AML-193 (cell line): ENCODE measurements around the gene CNBD2.
"Not testable (repeated sequence)": the region's sequence is repeated elsewhere in the genome, so short reads cannot be mapped to it uniquely, and the experiment has no call there.

Experiments used
- DNase-seq, 2 experiments: peaks; one replicate each; lab custom pipeline; 2025; lab: John Stamatoyannopoulos, UW

Gene CNBD2

GRCh38 chr20:35967979-35968640 lies at the start of gene CNBD2:
Gene CNBD2, plus strand, starts transcription at chr20:35968590. Its CDS starts 173 bp downstream, at chr20:35968763.
- no peak for DNase-seq

GRCh38 chr20:35920523-35920922 lies 47.9 kb upstream of the CNBD2 start:
- no peak for DNase-seq

GRCh38 chr20:35929301-35929700 lies 39.1 kb upstream of the CNBD2 start:
- no peak for DNase-seq

- no peak for DNase-seq
Measured at GRCh38 chr20:35934050-35934449, 34.3 kb upstream of the CNBD2 start.

- no peak for DNase-seq
Measured at GRCh38 chr20:35939264-35939663, 29.1 kb upstream of the CNBD2 start.

GRCh38 chr20:35941620-35942019 lies 26.8 kb upstream of the CNBD2 start:
- no peak for DNase-seq

- DNase-seq, result no peak
Measured at GRCh38 chr20:35942243-35942642, 26.1 kb upstream of the CNBD2 start.

GRCh38 chr20:35947489-35947888 lies 20.9 kb upstream of the CNBD2 start:
- peak; percentile 30 to 36 for DNase-seq

- no peak for DNase-seq
Measured at GRCh38 chr20:35947907-35948306, 20.5 kb upstream of the CNBD2 start.

- DNase-seq, result no peak
Measured at GRCh38 chr20:35950093-35950492, 18.3 kb upstream of the CNBD2 start.

GRCh38 chr20:35952080-35952479 lies 16.3 kb upstream of the CNBD2 start:
- not testable (repeated sequence) for DNase-seq

- peak; percentile 88 to 90 for DNase-seq
Measured at GRCh38 chr20:35952480-35953386, 15.7 kb upstream of the CNBD2 start.

- DNase-seq, result peak in 1 of 2 experiments; percentile 53
Measured at GRCh38 chr20:35953387-35954199, 14.8 kb upstream of the CNBD2 start.

GRCh38 chr20:35954200-35954906 lies 14.0 kb upstream of the CNBD2 start, which contains the start of gene SCAND1:
Gene SCAND1, minus strand, starts transcription at chr20:35954502. Its CDS starts 218 bp downstream, at chr20:35954284.
- DNase-seq, result peak; percentile 94 to 95

GRCh38 chr20:35954907-35955251 lies 13.5 kb upstream of the CNBD2 start:
- DNase-seq, result peak in 1 of 2 experiments; percentile 51

GRCh38 chr20:35956616-35957015 lies 11.8 kb upstream of the CNBD2 start:
- DNase-seq, result no peak

- DNase-seq, result not testable (repeated sequence)
Measured at GRCh38 chr20:35959291-35959690, 9.1 kb upstream of the CNBD2 start.

GRCh38 chr20:35963878-35964277 lies 4.5 kb upstream of the CNBD2 start:
- no peak for DNase-seq

GRCh38 chr20:35968930-35969329 lies 540 bp downstream of the CNBD2 start:
- no peak for DNase-seq

- no peak for DNase-seq
Measured at GRCh38 chr20:35971981-35972380, 3.6 kb downstream of the CNBD2 start.

- no peak for DNase-seq
Measured at GRCh38 chr20:35972462-35972861, 4.1 kb downstream of the CNBD2 start.

- no peak for DNase-seq
Measured at GRCh38 chr20:35974256-35974655, 5.9 kb downstream of the CNBD2 start.
